GM19438 (cell line): ENCODE data around the gene MORN1.

Experiments
- ATAC-seq: cut with Tn5 transposase; IDR thresholded peaks from one replicate; pipeline ENCODE4 v1.9.1; 2021; ENCODE audit warnings: low read depth; ENCODE audit not compliant: unreplicated experiment

MORN1 gene

GRCh38 chr1:2375923-2376260, 15.5 kb downstream of the MORN1 start:
- ATAC-seq, result no peak

DNA sequence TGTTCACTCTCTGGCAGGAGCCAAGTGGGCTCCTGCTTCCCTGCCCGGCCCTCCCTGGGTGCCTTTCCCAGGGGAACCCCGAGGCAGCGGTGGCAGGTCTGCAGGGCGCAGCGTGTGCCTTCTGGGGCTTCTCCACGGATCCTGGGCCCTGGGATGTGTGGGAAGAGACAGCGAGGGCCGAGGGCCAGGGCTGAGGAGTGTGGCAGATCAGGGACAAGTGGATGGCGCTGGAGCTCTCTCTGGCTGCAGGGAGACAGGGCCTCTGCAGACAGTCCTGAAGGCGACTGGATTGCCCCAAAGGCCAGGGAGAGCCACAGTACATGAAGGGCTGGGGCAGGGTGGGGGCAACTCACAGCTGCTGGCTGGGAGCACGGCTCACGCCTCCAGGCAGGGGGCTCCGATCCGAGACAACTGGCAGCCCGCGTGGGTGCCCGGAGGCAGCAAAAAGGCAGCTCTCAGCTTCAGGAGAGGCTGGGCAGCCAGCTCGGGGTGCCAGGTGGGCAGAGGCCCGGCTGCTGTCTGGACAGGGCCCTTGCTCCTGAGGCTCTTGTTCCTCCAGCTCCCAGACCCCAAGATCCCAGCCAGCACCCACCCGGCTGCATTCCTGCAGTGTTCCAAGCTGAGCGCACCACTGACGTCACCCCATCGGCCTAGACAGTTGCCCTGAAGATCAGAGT, 16.0 kb downstream of the MORN1 start:
- ATAC-seq, result no peak

GRCh38 chr1:2374252-2375155, 16.9 kb downstream of the MORN1 start:
- no peak for ATAC-seq

DNA sequence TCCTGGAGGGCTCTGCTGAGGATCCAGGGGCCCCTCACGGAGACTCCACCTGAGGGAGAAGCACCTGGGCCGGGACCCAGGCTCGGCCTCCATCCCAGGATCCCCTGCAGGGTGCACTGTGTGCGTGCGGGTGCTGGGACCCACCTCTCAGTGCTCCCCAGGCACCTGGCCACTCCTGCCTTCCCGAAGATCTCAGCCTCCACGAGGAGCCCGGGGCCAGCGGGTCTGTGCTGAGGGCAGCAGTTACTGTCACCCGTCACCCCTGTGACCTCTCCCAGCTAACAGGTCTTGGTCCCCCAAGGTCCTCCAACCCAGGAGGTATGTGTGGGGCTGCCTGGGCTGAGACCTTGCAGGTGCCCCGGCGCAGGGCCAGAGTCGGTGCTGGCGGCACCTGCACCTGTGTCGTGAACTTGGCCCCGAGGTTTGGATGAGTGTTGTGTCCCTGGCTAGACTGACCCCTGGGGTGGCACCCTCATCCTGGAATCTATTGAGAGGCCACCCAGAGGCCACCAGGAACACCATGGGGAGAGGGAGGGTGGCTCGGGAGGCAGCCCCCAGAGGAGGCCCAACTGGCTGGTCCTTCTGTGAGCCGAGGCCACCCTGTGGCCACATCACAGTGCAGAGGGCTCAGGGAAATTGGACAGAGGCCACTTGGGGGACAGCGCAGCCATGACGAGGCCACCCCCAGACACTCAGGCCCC, 17.7 kb downstream of the MORN1 start:
- no peak for ATAC-seq

DNA sequence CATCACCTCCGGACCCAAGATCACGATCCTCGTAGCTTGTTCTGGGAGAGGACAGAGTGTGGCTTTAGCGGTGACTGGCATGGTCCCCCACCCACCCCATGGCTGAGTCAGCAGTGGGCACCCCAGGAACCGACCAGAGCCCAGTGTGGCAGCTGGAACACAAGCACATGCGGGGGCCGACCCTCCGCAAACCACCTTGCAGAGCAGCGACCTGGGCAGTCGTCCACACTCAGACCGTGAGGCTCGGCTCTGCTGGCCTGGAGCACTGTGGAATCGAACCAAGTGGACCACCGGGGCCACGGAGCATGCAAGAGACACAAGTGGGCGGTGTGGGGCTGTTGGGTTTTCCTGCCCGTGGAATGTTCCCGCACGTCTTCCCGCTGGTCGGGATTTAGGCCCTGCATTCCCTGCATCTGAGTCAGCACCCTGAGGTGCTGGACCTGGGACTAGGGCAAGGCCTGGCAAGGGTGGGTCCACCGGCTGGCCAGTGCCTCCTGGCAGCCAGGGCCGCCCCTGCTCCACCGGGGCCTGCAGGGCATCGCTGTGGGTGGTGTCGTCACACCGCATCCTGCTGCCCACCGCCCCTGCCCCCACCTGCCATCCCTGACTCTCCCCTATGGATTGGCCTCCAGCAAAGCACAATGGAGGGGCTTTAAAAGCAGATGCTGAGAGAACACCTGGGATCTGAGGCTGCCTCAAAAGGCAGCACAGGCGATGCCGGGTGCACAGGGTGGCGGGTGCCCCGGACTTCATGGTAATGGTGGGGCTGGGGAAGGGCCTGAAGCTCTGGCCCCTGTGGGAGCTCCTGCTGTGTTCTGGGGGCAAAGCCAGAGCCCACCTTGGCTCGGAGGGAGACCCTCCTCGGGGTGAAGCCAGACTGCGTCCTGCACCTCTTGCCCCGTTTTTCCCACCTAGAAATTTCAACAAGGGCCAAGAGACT, 18.5 kb downstream of the MORN1 start:
- no peak for ATAC-seq

GRCh38 chr1:2368053-2368744, 23.2 kb downstream of the MORN1 start:
- ATAC-seq, result no peak

DNA sequence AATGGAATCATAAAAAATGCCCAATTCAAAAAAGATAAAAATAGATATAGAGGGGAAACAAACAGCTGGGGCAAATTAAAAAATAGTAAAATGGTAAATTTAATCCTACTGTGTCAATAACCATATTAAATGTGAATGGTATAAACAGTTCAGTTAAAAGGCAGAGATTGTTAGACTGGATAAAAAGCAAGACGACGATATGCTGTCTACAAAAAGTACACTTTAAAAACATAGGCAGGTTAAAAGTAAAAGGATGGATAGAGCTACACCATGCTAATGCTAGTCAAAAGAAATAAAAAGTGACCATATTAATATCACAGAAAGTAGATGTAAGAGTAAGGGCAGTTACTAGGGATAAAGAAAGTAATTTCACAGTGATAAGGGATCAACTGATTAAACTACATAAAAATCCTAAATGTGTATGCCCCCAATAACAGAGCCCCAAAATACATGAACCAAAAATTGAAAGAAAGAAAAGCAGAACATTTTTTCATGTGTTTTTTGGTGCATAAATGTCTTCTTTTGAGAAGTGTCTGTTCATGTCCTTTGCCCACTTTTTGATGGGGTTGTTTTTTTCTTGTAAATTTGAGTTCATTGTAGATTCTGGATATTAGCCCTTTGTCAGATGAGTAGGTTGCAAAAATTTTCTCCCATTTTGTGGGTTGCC, 27.4 kb downstream of the MORN1 start:
- ATAC-seq, result no peak

GRCh38 chr1:2360588-2361364, 30.6 kb downstream of the MORN1 start:
- ATAC-seq, result no peak

- ATAC-seq, result no peak
These were observed 32.4 kb downstream of the MORN1 start for GRCh38 chr1:2358651-2359640.

- ATAC-seq, result no peak
These were observed 33.3 kb downstream of the MORN1 start for GRCh38 chr1:2358072-2358471.

GRCh38 chr1:2356911-2357845, 34.2 kb downstream of the MORN1 start:
- no peak for ATAC-seq

- no peak for ATAC-seq
These were observed 35.0 kb downstream of the MORN1 start for GRCh38 chr1:2356401-2356800.

- ATAC-seq, result no peak
These were observed 35.7 kb downstream of the MORN1 start for GRCh38 chr1:2355373-2356261.

- no peak for ATAC-seq
These were observed 36.6 kb downstream of the MORN1 start for GRCh38 chr1:2354511-2355372.
